Upper lobe of left lung (tissue), 6 donors: ENCODE results near the gene RNASE11. TPM values are rescaled to one million over a fixed set of nuclear protein-coding genes. Genes with fewer than 3 reads are reported as not detected.

Experiments used
- ATAC-seq, 2 donors: fragments of 200-7000 bp; cut with Tn5 transposase; one replicate each; pipeline ENCODE4 v1.9.1; 2022; ENCODE audit warnings: mild to moderate bottlenecking in 2 of 2, moderate library complexity in 2 of 2; ENCODE audit not compliant: low FRiP score in 2 of 2
- DNase-seq, 2 donors: peaks; one replicate each; pipeline ENCODE4 v3.0.0-alpha.2; 2019 to 2020
- H3K27ac ChIP-seq, 4 donors: fragments of 200-600 bp; sonication (generic); one replicate each; pipeline ENCODE4 v1.5.1; 2016 to 2019
- H3K27me3 ChIP-seq, 4 donors: fragments of 200-600 bp; sonication (generic); one replicate each; pipeline ENCODE4 v1.5.1; 2017 to 2019
- H3K36me3 ChIP-seq, 4 donors: fragments of 200-600 bp; sonication (generic); one replicate each; pipeline ENCODE4 v1.5.1; 2016 to 2019
- H3K4me1 ChIP-seq, 4 donors: fragments of 200-600 bp; sonication (generic); one replicate each; pipeline ENCODE4 v1.5.1; 2018 to 2019
- H3K4me3 ChIP-seq, 4 donors: fragments of 200-600 bp; sonication (generic); one replicate each; pipeline ENCODE4 v1.5.1; 2017 to 2019; ENCODE audit warnings: mild to moderate bottlenecking in 2 of 4, moderate library complexity in 1 of 4
- H3K9me3 ChIP-seq, 4 donors: fragments of 200-600 bp; sonication (generic); one replicate each; pipeline ENCODE4 v1.5.1; 2018 to 2019
- EP300 ChIP-seq, 4 donors: sonication (generic); formaldehyde crosslinking; IDR thresholded peaks; one replicate each; pipeline ENCODE4 v1.5.1; 2017; ENCODE audit warnings: antibody characterized with exemption in 4 of 4, control low read depth in 2 of 4
- POLR2A ChIP-seq, 4 donors: fragments of 450-650 bp; IDR thresholded peaks; one replicate each; pipeline ENCODE4 v1.5.1; 2016 to 2017; ENCODE audit warnings: antibody characterized with exemption in 4 of 4, mild to moderate bottlenecking in 2 of 4
- POLR2AphosphoS5 ChIP-seq, 2 donors: sonication (generic); formaldehyde crosslinking; IDR thresholded peaks; one replicate each; pipeline ENCODE4 v1.5.1; 2017; ENCODE audit warnings: antibody characterized with exemption in 2 of 2
- WGBS, 2 donors: methylation state at CpG; one replicate each; pipeline ENCODE4 v1.1.5; 2017 to 2018; 5-methylcytosine and 5-hydroxymethylcytosine counted together
- total RNA-seq, 6 donors: library from RNA; depleted of rRNA in 4 of 6; stranded (reverse); fragments of >200 nt in 4 of 6; gene quantifications; one replicate each; pipeline versions ENCODE4 v1.1.0 to v1.2.1, GENCODE V29; 2016 to 2021
- TF ChIP-seq, protein P1 (sequence below), 6 experiments: fragments of 450-650 bp in 4 of 6; fragments of 200-600 bp in 2 of 6; sonication (generic) in 2 of 6; IDR thresholded peaks; one replicate each; pipeline ENCODE4 v1.5.1; 2016 to 2019; ENCODE audit warnings: antibody characterized with exemption in 6 of 6
- donor health status: DM: no; HTN: no; CAD: no; lungs with moderate emphysema.
- donor health status: DM: no; HTN: yes; CAD: no; lungs with severe emphysema.

RNASE11 gene
- total RNA-seq, 6 donors from 2014 or later, result not detected

DNA sequence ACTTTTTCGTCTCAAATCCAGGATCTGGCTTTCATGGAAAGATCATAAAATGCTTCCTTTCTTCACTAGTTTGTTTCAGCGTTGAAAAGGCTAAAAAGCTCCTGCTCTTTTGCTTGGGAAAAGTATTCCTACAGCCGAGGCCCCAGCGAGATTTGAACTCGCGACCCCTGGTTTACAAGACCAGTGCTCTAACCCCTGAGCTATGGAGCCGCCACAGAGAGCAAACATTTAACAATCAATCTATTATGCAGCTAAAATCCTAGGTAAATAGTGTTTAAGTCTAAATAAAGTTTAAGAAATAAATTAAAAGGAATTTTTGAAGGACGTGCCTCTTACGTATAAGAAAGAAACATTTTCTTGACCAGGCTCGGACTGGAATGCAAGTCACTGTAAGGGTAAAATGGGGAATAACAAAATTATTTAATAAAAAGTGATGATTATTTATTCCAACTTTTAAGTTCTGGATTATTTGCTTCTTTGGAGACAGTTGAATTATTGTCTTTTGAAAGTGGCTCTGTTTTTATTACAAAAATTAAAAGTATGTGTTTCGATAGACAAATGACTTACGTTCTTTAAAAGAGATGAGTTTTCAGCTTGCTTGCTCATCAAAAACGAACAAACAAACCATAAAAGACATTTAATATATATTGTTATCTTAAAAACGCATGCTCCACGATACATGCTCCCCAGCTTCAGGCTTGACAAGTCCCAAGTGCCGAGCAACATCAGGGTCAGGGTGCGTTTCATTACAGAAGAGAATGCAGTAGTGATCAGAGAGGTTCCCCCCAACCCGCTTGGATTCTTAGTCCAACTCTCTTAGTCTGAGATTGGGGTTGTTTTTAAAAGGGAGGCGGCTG lies 43.5 kb upstream of the RNASE11 start:
- Histone ChIP-seq H3K4me3 (peak overlapping the region in 3 of 4 donors; percentile 20 to 40 (median 37)), H3K4me1 (peaks cover 23 to 41% (median 26%) of the 10 kb centered on the region in 4 donors), H3K36me3 (no peaks in the 10 kb centered on the region), H3K27me3 (peaks cover 0 to 13% (median under 1%) of the 10 kb centered on the region in 4 donors), H3K27ac (no peak overlapping the region), H3K9me3 (no peaks in the 10 kb centered on the region)
- TF ChIP-seq POLR2A (IDR thresholded peaks at IDR 0.05) (no peak), EP300 (IDR thresholded peaks at IDR 0.05) (no peak), POLR2AphosphoS5 (IDR thresholded peaks at IDR 0.05) (no peak)
- TF ChIP-seq, protein P1, sequence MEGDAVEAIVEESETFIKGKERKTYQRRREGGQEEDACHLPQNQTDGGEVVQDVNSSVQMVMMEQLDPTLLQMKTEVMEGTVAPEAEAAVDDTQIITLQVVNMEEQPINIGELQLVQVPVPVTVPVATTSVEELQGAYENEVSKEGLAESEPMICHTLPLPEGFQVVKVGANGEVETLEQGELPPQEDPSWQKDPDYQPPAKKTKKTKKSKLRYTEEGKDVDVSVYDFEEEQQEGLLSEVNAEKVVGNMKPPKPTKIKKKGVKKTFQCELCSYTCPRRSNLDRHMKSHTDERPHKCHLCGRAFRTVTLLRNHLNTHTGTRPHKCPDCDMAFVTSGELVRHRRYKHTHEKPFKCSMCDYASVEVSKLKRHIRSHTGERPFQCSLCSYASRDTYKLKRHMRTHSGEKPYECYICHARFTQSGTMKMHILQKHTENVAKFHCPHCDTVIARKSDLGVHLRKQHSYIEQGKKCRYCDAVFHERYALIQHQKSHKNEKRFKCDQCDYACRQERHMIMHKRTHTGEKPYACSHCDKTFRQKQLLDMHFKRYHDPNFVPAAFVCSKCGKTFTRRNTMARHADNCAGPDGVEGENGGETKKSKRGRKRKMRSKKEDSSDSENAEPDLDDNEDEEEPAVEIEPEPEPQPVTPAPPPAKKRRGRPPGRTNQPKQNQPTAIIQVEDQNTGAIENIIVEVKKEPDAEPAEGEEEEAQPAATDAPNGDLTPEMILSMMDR (IDR thresholded peaks at IDR 0.05), result no peak
- no peak for DNase-seq
- 2 to 5% methylated on average over 19 of the region's 19 CpGs for WGBS, 2 donors
- ATAC-seq, result peak in 1 of 2 donors; percentile 54

DNA sequence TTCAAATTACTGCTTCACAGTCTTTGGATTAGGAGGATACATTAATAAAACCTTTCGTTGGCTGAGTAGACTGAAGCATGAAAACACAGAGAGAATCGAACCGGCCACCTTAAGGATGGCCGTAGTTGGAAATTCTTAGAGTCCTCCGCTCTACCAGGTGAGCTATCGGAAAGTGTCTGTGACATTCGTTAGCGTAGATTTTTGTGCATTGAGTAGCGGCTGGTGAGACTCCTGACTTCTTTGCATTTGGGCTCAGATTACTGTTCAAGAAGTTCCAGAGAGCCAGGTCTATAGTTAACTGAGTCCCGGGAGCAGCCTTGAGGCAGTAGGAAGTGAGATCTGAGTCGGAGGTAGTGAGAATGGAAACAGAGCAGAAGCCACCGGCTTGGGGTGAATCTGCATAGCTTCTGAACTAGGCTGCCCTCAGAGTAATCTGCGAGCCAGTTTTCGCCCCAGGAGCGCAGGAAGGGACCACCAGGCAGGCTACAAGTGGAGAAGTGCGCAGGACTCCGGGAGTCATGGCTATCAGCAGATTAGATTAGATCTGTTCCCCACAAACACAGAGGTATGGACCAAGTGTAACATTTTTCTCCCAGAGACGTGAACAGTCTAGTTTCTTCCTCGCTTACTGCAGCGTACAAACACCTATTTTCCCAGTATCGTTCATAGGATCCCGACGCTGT lies 42.7 kb upstream of the RNASE11 start:
- H3K27me3 ChIP-seq, result peaks cover 0 to 13% (median under 1%) of the 10 kb centered on the region in 4 donors
- peak overlapping the region in 3 of 4 donors; percentile 6 to 40 (median 37) for H3K4me3 ChIP-seq
- 4 to 6% methylated on average over 21 to 23 of the region's 23 CpGs for WGBS, 2 donors
- peaks cover 23 to 48% (median 30%) of the 10 kb centered on the region in 4 donors for H3K4me1 ChIP-seq
- TF ChIP-seq, protein P1 (IDR thresholded peaks at IDR 0.05), result no peak
- TF ChIP-seq POLR2A (IDR thresholded peaks at IDR 0.05) (no peak), EP300 (IDR thresholded peaks at IDR 0.05) (no peak), POLR2AphosphoS5 (IDR thresholded peaks at IDR 0.05) (no peak)
- no peak overlapping the region for H3K27ac ChIP-seq
- no peaks in the 10 kb centered on the region for H3K9me3 ChIP-seq
- DNase-seq, result no peak
- ATAC-seq, result peak in 1 of 2 donors; percentile 28
- H3K36me3 ChIP-seq, result no peaks in the 10 kb centered on the region

DNA sequence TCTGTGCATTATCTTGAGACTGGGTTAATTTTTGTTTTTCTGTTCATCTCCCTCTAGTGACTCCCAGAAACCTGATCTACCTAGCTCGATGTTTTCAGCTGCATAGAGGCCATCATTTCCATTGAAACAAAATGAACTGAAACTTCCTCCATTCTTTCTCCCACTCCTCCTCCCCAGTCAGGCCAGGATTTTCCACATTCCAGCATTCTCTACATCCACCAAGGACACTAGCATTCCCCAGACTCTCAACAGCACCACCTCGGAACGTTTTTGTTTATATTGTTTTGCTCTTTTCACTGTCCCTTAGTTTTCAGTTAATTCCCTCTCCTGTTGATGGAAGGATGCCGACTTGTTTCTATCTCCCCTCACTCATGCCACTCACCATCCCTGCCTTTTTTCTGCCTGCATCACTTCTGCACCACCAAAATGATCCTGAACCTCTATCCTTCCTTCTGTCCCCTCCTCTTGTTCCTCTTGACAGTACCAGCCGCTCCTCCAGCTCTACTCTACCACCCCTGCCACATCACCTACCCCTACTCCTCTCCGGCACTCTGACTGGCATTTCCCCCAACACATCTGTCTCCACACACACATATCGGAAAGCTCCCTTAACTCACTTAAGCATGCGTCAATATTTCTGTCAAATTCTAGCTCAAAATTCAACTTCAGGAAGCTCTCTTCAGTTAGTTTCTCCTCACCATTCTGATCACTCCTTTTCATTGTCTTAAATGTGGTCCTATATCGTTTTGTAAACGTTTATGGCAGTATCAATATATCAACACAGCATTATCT lies 40.5 kb upstream of the RNASE11 start:
- H3K4me1 ChIP-seq, result peaks cover 29 to 68% (median 45%) of the 10 kb centered on the region in 4 donors
- H3K27me3 ChIP-seq, result peaks cover 0 to 13% (median under 1%) of the 10 kb centered on the region in 4 donors
- H3K36me3 ChIP-seq, result no peaks in the 10 kb centered on the region
- no peak overlapping the region for H3K4me3 ChIP-seq
- H3K27ac ChIP-seq, result no peak overlapping the region
- TF ChIP-seq POLR2AphosphoS5 (IDR thresholded peaks at IDR 0.05), result no peak
- no peak for DNase-seq
- WGBS, 2 donors, result 49 to 52% methylated on average over 10 of the region's 10 CpGs
- ATAC-seq, result no peak
- H3K9me3 ChIP-seq, result no peaks in the 10 kb centered on the region

DNA sequence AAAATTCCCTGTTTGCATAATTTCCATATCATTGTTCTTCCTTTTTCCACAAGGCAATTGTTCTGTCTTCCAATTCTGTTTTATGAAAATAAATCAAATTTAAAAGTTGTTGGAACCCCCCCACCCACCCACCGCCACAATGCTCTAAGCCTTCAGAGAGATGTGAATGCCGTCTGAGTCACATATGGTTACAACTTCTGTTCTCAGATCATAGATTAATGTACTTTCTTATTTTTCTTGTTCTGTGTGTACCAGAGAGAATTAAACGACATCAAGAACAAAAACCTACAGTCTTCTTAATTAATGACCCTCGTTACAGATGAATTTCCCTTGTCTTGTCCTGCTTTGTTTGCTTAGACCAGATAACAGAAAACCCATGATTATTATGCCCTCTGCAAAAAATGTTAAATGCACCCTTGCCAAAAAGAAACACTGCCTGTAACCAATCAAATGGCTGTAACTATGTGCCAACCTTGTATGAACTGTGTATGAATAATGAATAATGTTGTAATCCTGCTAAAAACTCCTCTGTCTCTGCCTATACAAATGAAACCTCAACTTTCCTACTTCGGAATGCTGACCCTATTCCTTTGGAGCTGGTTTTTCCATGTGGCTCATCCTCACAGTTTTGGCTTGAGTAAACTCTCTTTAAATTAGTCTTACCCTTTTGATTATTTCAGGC lies 39.7 kb upstream of the RNASE11 start:
- no peak for DNase-seq
- Histone ChIP-seq H3K36me3 (no peaks in the 10 kb centered on the region), H3K27ac (no peak overlapping the region), H3K9me3 (no peaks in the 10 kb centered on the region), H3K4me3 (no peak overlapping the region), H3K27me3 (peaks cover 0 to 7% (median under 1%) of the 10 kb centered on the region in 4 donors), H3K4me1 (peaks cover 31 to 69% (median 46%) of the 10 kb centered on the region in 4 donors)
- TF ChIP-seq, protein P1 (IDR thresholded peaks at IDR 0.05), result no peak
- 63 to 67% methylated on average over 5 of the region's 5 CpGs for WGBS, 2 donors
- no peak for ATAC-seq
